ENCODE measurements around the gene PKN2.

The PKN2 gene

GRCh38 chr1:88684482-88685258 is 597 bp downstream of the PKN2 start:
- Histone ChIP-seq H4K20me1 (ENCODE audit: control insufficient read depth, insufficient read depth, low read depth, low read length) (no peaks in the 10 kb centered on the region), H3K79me2 (ENCODE audit: control insufficient read depth, low read length) (peaks cover 67% of the 10 kb centered on the region)

GRCh38 chr1:88685259-88685620 is 1.2 kb downstream of the PKN2 start:
- TF ChIP-seq EZH2phosphoT487 (IDR thresholded peaks at IDR 0.05; ENCODE audit: borderline replicate concordance, low read length) (no peak), CTCF (IDR thresholded peaks at IDR 0.05; ENCODE audit: low read depth, low read length, poor library complexity, severe bottlenecking) (peak; percentile 7)
- Histone ChIP-seq H3K27ac (ENCODE audit: low read depth, low read length) (peak overlapping the region; percentile 92), H3K4me3 (ENCODE audit: low read length) (peak overlapping the region; percentile 86), H3K4me1 (ENCODE audit: control insufficient read depth, low read length) (peaks cover 21% of the 10 kb centered on the region), H3K27me3 (ENCODE audit: control insufficient read depth, low read length) (no peaks in the 10 kb centered on the region), H3K4me2 (ENCODE audit: low read length) (peak overlapping the region; percentile 75), H3K79me2 (ENCODE audit: control insufficient read depth, low read length) (peaks cover 73% of the 10 kb centered on the region), H4K20me1 (ENCODE audit: control insufficient read depth, insufficient read depth, low read depth, low read length) (no peaks in the 10 kb centered on the region), H3K36me3 (ENCODE audit: control insufficient read depth, low read length) (peaks cover 21% of the 10 kb centered on the region), H3K9me2 (replicated peaks; ENCODE audit: control insufficient read depth, low read length) (no peaks in the 10 kb centered on the region), H3K9me3 (ENCODE audit: control insufficient read depth, insufficient read depth, low read length) (no peaks in the 10 kb centered on the region), H3F3A (ENCODE audit: control insufficient read depth, insufficient read depth) (peaks cover 11% of the 10 kb centered on the region)

More at GRCh38 chr1:88684482-88685258, 597 bp downstream of the PKN2 start:
- Histone ChIP-seq H3F3A (ENCODE audit: control insufficient read depth, insufficient read depth) (peaks cover 11% of the 10 kb centered on the region), H3K4me3 (ENCODE audit: low read length) (peak overlapping the region; percentile 86), H3K4me1 (ENCODE audit: control insufficient read depth, low read length) (peaks cover 21% of the 10 kb centered on the region), H3K9me2 (replicated peaks; ENCODE audit: control insufficient read depth, low read length) (no peaks in the 10 kb centered on the region), H3K27me3 (ENCODE audit: control insufficient read depth, low read length) (no peaks in the 10 kb centered on the region), H3K9me3 (ENCODE audit: control insufficient read depth, insufficient read depth, low read length) (no peaks in the 10 kb centered on the region), H3K4me2 (ENCODE audit: low read length) (peak overlapping the region; percentile 75), H3K27ac (ENCODE audit: low read depth, low read length) (peak overlapping the region; percentile 92), H3K36me3 (ENCODE audit: control insufficient read depth, low read length) (peaks cover 19% of the 10 kb centered on the region)
- TF ChIP-seq EZH2phosphoT487 (IDR thresholded peaks at IDR 0.05; ENCODE audit: borderline replicate concordance, low read length) = no peak
- TF ChIP-seq CTCF (IDR thresholded peaks at IDR 0.05; ENCODE audit: low read depth, low read length, poor library complexity, severe bottlenecking) = peak; percentile 61

GRCh38 chr1:88691540-88691939 is 7.5 kb downstream of the PKN2 start:
- Histone ChIP-seq H3K4me2 (ENCODE audit: low read length) (no peak overlapping the region), H3K27ac (ENCODE audit: low read depth, low read length) (no peak overlapping the region), H3K9me2 (replicated peaks; ENCODE audit: control insufficient read depth, low read length) (no peaks in the 10 kb centered on the region), H3F3A (ENCODE audit: control insufficient read depth, insufficient read depth) (peaks cover 2% of the 10 kb centered on the region; the same call in 1 of the 2 replicates), H3K4me3 (ENCODE audit: low read length) (no peak overlapping the region), H3K27me3 (ENCODE audit: control insufficient read depth, low read length) (no peaks in the 10 kb centered on the region), H3K36me3 (ENCODE audit: control insufficient read depth, low read length) (peaks cover 50% of the 10 kb centered on the region), H3K79me2 (ENCODE audit: control insufficient read depth, low read length) (peaks cover 97% of the 10 kb centered on the region), H4K20me1 (ENCODE audit: control insufficient read depth, insufficient read depth, low read depth, low read length) (no peaks in the 10 kb centered on the region), H3K4me1 (ENCODE audit: control insufficient read depth, low read length) (peaks cover 15% of the 10 kb centered on the region), H3K9me3 (ENCODE audit: control insufficient read depth, insufficient read depth, low read length) (no peaks in the 10 kb centered on the region)
- no peak for TF ChIP-seq EZH2phosphoT487 (IDR thresholded peaks at IDR 0.05; ENCODE audit: borderline replicate concordance, low read length)
- no peak for TF ChIP-seq CTCF (IDR thresholded peaks at IDR 0.05; ENCODE audit: low read depth, low read length, poor library complexity, severe bottlenecking)
